LNCAP (cell line): ENCODE results near the gene SHISA8.

Source experiments
- CTCF ChIP-seq: fragments of 450-650 bp; IDR thresholded peaks from 2 replicates; pipeline ENCODE4 v1.5.1; 2017; ENCODE audit warnings: mild to moderate bottlenecking

Gene SHISA8

GRCh38 chr22:41876275-41876674, 38.6 kb downstream of the SHISA8 start:
- no peak for TF ChIP-seq CTCF

- TF ChIP-seq CTCF = no peak
These were observed 39.2 kb downstream of the SHISA8 start for GRCh38 chr22:41875531-41876270.

GRCh38 chr22:41874090-41874489, 40.8 kb downstream of the SHISA8 start:
- no peak for TF ChIP-seq CTCF

GRCh38 chr22:41873391-41873790, 41.5 kb downstream of the SHISA8 start:
- no peak for TF ChIP-seq CTCF

GRCh38 chr22:41870786-41871185, 44.1 kb downstream of the SHISA8 start:
- no peak for TF ChIP-seq CTCF

GRCh38 chr22:41868556-41868955, 46.3 kb downstream of the SHISA8 start:
- no peak for TF ChIP-seq CTCF

GRCh38 chr22:41863472-41863871, 51.4 kb downstream of the SHISA8 start:
- TF ChIP-seq CTCF = no peak
